NCI-H2107 treated with DMSO at 0.1 percent for 48 hours (cell line): ENCODE measurements around the gene RXYLT1.
"Not testable (repeated sequence)": the region's sequence is repeated elsewhere in the genome, so short reads cannot be mapped to it uniquely, and the experiment has no call there.

Experiments
- DNase-seq: peaks from one replicate; lab custom pipeline; 2025; ENCODE audit not compliant: unreplicated experiment; lab: John Stamatoyannopoulos, UW

RXYLT1 gene

GRCh38 chr12:63779498-63780481 lies at the start of gene RXYLT1:
Gene RXYLT1, plus strand, starts transcription at chr12:63779909. Its CDS starts 52 bp downstream, at chr12:63779961.
- peak; percentile 80 for DNase-seq

- not testable (repeated sequence) for DNase-seq
Observed at GRCh38 chr12:63732779-63733178, 46.9 kb upstream of the RXYLT1 start.

- not testable (repeated sequence) for DNase-seq
Observed at GRCh38 chr12:63733585-63733984, 46.1 kb upstream of the RXYLT1 start.

- not testable (repeated sequence) for DNase-seq
Observed at GRCh38 chr12:63740551-63740950, 39.2 kb upstream of the RXYLT1 start.

GRCh38 chr12:63741431-63741830 lies 38.3 kb upstream of the RXYLT1 start:
- not testable (repeated sequence) for DNase-seq

- DNase-seq: not testable (repeated sequence)
Observed at GRCh38 chr12:63744110-63744509, 35.6 kb upstream of the RXYLT1 start.

GRCh38 chr12:63746470-63746869 lies 33.2 kb upstream of the RXYLT1 start:
- DNase-seq: not testable (repeated sequence)

GRCh38 chr12:63747136-63747535 lies 32.6 kb upstream of the RXYLT1 start:
- DNase-seq: not testable (repeated sequence)

GRCh38 chr12:63747553-63747952 lies 32.2 kb upstream of the RXYLT1 start:
- no peak for DNase-seq

GRCh38 chr12:63752283-63752682 lies 27.4 kb upstream of the RXYLT1 start:
- DNase-seq: no peak

GRCh38 chr12:63752841-63753240 lies 26.9 kb upstream of the RXYLT1 start:
- no peak for DNase-seq

GRCh38 chr12:63753743-63754142 lies 26.0 kb upstream of the RXYLT1 start:
- DNase-seq: no peak

GRCh38 chr12:63764481-63764880 lies 15.2 kb upstream of the RXYLT1 start:
- DNase-seq: no peak

- no peak for DNase-seq
Observed at GRCh38 chr12:63766498-63766897, 13.2 kb upstream of the RXYLT1 start.

GRCh38 chr12:63770375-63770774 lies 9.3 kb upstream of the RXYLT1 start:
- no peak for DNase-seq

- DNase-seq: no peak
Observed at GRCh38 chr12:63777340-63777739, 2.4 kb upstream of the RXYLT1 start.

- no peak for DNase-seq
Observed at GRCh38 chr12:63782466-63782865, 2.8 kb downstream of the RXYLT1 start.

GRCh38 chr12:63787306-63787705 lies 7.6 kb downstream of the RXYLT1 start:
- DNase-seq: no peak

- DNase-seq: no peak
Observed at GRCh38 chr12:63790608-63790945, 10.9 kb downstream of the RXYLT1 start.

- DNase-seq: peak; percentile 77
Observed at GRCh38 chr12:63792338-63792737, 12.6 kb downstream of the RXYLT1 start.

GRCh38 chr12:63795032-63795687 lies 15.5 kb downstream of the RXYLT1 start:
- no peak for DNase-seq

- no peak for DNase-seq
Observed at GRCh38 chr12:63795944-63796343, 16.2 kb downstream of the RXYLT1 start.
